GM18520 (cell line): Measurements from ENCODE around the gene MYO7B.

Experiments used
- ATAC-seq: cut with Tn5 transposase; IDR thresholded peaks from one replicate; pipeline ENCODE4 v1.9.1; 2021; ENCODE audit not compliant: unreplicated experiment

The MYO7B gene

GRCh38 chr2:127634626-127635379 lies 99.3 kb downstream of the MYO7B start:
- ATAC-seq: no peak

GRCh38 chr2:127635380-127636237 lies 100.1 kb downstream of the MYO7B start:
- ATAC-seq: no peak

- ATAC-seq: no peak
These were observed 101.1 kb downstream of the MYO7B start for GRCh38 chr2:127636248-127637235.

GRCh38 chr2:127637236-127637630 lies 101.8 kb downstream of the MYO7B start:
- ATAC-seq: no peak

GRCh38 chr2:127637725-127638252 lies 102.3 kb downstream of the MYO7B start:
- ATAC-seq: no peak

GRCh38 chr2:127638361-127639110 lies 103.1 kb downstream of the MYO7B start:
- ATAC-seq: no peak

- no peak for ATAC-seq
These were observed 103.6 kb downstream of the MYO7B start for GRCh38 chr2:127639111-127639474.

- ATAC-seq: no peak
These were observed 104.9 kb downstream of the MYO7B start for GRCh38 chr2:127640082-127641072.

GRCh38 chr2:127641133-127641532 lies 105.7 kb downstream of the MYO7B start:
- ATAC-seq: no peak

- ATAC-seq: no peak
These were observed 106.5 kb downstream of the MYO7B start for GRCh38 chr2:127641846-127642507.

GRCh38 chr2:127642706-127643438 lies 107.4 kb downstream of the MYO7B start:
- ATAC-seq: no peak

- ATAC-seq: no peak
These were observed 108.1 kb downstream of the MYO7B start for GRCh38 chr2:127643439-127644065.

GRCh38 chr2:127644066-127645025 lies 108.9 kb downstream of the MYO7B start:
- no peak for ATAC-seq

GRCh38 chr2:127645026-127645394 lies 109.5 kb downstream of the MYO7B start:
- ATAC-seq: no peak

- ATAC-seq: no peak
These were observed 110.2 kb downstream of the MYO7B start, which contains the start of gene GPR17 for GRCh38 chr2:127645395-127646291. GPR17 (plus strand) TSS chr2:127646153; CDS start chr2:127650736, 4,583 bp downstream.
